Kidney epithelial cell (primary cell): Measurements from ENCODE around the gene PFKL. TPM values are rescaled to one million over a fixed set of nuclear protein-coding genes. Genes with fewer than 3 reads are reported as not detected.

Experiments used
- DNase-seq: peaks from one replicate; pipeline ENCODE4 v3.0.0-alpha.2; 2010; ENCODE audit warnings: low read depth
- H3K27me3 ChIP-seq: 2 replicates; pipeline ENCODE4 v1.6.0; 2011; ENCODE audit warnings: low read length; ENCODE audit not compliant: control insufficient read depth, insufficient read depth
- H3K36me3 ChIP-seq: 2 replicates; pipeline ENCODE4 v1.5.1; 2011; ENCODE audit warnings: low read length; ENCODE audit not compliant: control insufficient read depth, insufficient read depth
- H3K4me3 ChIP-seq: 2 replicates; pipeline ENCODE4 v1.5.1; 2011; ENCODE audit warnings: low read depth, mild to moderate bottlenecking, control low read depth, low read length
- total RNA-seq: library from RNA; depleted of rRNA; stranded (reverse); fragments of >200 nt; gene quantifications from 2 replicates; pipeline ENCODE4 v1.2.3, GENCODE V29; 2015
- TF ChIP-seq, protein P1 (sequence below): IDR thresholded peaks from 2 replicates; pipeline ENCODE4 v1.5.1; 2011; ENCODE audit warnings: mild to moderate bottlenecking, moderate library complexity, low read length, control low read depth, inconsistent platforms; ENCODE audit not compliant: insufficient read depth, poor library complexity, severe bottlenecking

The PFKL gene
- total RNA-seq, 1 donor from 2014 or later, result 75.8 TPM

DNA sequence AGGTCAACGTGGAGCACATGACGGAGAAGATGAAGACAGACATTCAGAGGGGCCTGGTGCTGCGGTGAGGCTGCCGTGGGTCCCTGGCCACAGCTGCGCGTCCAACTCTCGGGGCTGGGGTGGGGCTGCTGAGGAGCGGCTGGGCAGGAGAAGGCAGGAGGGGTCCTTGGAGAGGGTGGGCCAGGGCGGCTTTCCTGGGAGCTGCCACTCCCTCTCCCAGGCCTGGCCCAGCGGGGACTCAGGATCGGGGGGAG is 24.9 kb downstream of the PFKL start:
- H3K27me3 ChIP-seq, result no peaks in the 10 kb centered on the region
- H3K4me3 ChIP-seq, result no peak overlapping the region
- no peaks in the 10 kb centered on the region for H3K36me3 ChIP-seq
- no peak for DNase-seq
- TF ChIP-seq, protein P1, sequence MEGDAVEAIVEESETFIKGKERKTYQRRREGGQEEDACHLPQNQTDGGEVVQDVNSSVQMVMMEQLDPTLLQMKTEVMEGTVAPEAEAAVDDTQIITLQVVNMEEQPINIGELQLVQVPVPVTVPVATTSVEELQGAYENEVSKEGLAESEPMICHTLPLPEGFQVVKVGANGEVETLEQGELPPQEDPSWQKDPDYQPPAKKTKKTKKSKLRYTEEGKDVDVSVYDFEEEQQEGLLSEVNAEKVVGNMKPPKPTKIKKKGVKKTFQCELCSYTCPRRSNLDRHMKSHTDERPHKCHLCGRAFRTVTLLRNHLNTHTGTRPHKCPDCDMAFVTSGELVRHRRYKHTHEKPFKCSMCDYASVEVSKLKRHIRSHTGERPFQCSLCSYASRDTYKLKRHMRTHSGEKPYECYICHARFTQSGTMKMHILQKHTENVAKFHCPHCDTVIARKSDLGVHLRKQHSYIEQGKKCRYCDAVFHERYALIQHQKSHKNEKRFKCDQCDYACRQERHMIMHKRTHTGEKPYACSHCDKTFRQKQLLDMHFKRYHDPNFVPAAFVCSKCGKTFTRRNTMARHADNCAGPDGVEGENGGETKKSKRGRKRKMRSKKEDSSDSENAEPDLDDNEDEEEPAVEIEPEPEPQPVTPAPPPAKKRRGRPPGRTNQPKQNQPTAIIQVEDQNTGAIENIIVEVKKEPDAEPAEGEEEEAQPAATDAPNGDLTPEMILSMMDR, result no peak

DNA sequence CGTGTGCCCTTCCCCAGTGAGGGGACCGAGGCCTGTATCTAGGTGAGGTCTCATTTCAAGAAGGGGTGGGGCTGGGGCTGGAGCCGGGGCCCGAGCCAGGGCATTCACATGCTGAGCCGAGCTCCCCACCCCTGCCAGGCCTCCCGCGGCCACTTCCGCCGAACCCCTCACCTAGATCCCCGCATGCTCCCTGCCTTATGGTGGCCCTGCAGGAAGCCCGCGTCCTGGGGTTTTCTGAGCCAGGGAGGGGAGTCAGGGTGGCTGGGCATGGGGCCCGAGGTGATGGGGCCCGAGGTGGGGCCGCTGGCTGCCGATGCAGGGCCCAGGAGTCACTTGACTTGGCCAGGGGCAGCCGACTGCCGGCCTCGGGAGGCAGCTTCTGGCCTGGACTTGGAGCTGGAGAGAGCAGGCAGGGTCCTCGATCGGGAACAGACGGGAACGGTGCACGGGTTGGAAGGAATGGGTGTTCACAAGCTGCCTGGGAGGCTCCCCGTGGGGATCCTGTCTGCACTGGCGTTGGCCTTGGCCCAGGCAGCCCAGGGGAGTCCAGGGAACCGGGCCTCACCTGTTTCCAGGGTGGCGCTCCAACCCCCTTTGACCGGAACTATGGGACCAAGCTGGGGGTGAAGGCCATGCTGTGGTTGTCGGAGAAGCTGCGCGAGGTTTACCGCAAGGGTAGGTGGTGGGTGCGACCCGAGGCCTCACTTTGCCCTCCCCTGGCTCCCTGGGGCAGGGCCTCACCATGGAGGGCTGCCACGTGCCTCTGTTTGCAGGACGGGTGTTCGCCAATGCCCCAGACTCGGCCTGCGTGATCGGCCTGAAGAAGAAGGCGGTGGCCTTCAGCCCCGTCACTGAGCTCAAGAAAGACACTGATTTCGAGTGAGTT is 25.8 kb downstream of the PFKL start:
- DNase-seq, result no peak
- TF ChIP-seq, protein P1, result no peak
- peaks cover 3% of the 10 kb centered on the region for H3K27me3 ChIP-seq
- H3K4me3 ChIP-seq, result no peak overlapping the region
- H3K36me3 ChIP-seq, result no peaks in the 10 kb centered on the region

DNA sequence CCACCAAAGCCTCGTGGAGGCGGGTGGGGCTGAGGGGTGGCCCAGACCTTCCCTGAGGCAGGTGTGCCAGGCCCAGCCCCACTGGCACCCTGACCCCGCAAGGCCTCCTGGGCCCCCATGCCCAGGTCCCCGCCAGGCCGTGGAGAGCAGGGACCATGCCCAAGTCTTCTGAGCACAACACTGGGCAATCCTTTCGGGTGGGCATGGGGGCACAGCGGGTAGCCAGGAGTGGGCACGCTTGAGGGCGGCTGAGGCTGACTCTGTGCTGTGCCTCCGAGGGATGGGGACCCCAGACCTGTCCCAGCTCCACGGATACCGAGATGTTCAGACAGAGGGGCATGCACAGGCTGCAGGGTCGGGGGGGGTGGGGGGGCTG is 26.4 kb downstream of the PFKL start:
- Histone ChIP-seq H3K36me3 (no peaks in the 10 kb centered on the region), H3K27me3 (peaks cover 3% of the 10 kb centered on the region), H3K4me3 (no peak overlapping the region)
- DNase-seq, result no peak
- TF ChIP-seq, protein P1, result no peak

DNA sequence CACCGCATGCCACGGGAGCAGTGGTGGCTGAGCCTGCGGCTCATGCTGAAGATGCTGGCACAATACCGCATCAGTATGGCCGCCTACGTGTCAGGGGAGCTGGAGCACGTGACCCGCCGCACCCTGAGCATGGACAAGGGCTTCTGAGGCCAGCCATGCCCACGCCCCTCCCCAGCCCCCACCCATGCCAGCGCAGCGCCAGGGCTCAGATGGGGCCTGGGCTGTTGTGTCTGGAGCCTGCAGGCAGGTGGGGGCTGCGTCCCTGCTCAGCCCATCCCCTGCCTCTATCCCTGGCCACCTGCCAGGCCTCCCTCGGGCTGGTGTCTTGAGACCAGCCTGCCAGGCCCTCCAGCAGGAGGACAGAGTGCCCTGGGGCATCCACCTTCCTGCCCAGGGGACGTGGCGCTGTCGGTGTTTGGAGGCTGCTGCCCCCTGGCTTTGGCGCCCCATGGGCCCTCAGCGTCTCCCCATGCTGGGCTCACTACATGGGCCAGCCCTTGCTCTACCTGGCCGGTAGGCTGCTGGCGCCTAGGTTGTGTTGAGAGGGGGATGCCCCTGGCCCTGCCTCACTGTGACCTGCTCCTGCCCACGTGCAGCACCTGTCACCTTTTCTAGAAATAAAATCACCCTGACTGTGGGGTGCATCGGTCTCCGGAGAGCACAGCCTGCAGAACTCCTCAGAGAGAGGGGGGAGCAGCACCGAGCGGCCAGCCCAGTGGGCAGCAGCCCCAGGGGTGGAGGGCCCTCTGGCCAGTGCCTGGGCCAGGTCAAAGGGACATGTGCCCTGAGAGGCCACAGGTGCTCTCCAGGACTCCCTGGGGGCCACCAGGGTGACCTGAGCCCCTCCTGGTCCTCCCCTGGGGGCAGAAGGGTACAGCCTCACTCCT is 27.1 kb downstream of the PFKL start:
- H3K4me3 ChIP-seq, result no peak overlapping the region
- H3K27me3 ChIP-seq, result peaks cover 5% of the 10 kb centered on the region
- DNase-seq, result no peak
- TF ChIP-seq, protein P1, result no peak
- H3K36me3 ChIP-seq, result no peaks in the 10 kb centered on the region

DNA sequence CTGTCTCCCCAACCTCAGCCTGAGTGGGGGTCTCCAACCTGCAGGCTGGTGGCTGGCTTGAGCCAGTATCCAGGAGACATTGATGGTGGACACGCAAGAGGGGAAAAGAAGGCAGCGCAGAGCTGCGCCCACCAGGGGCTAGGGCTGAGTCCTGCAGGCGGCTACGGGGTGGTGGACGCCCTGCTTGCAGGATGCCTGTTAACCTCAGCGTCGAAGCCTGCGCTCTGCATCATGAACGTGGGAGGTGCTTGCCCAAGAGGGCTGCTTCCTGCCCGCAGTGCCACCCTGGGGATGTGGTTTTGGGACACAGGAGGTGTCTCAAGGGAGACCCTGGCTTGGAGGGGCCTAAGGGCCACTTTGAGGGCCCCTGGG is 27.7 kb downstream of the PFKL start:
- no peaks in the 10 kb centered on the region for H3K36me3 ChIP-seq
- no peak overlapping the region for H3K4me3 ChIP-seq
- DNase-seq, result no peak
- TF ChIP-seq, protein P1, result no peak
- H3K27me3 ChIP-seq, result peaks cover 5% of the 10 kb centered on the region
